Measurements from ENCODE around the gene RAP1GAP.

RAP1GAP gene

DNA sequence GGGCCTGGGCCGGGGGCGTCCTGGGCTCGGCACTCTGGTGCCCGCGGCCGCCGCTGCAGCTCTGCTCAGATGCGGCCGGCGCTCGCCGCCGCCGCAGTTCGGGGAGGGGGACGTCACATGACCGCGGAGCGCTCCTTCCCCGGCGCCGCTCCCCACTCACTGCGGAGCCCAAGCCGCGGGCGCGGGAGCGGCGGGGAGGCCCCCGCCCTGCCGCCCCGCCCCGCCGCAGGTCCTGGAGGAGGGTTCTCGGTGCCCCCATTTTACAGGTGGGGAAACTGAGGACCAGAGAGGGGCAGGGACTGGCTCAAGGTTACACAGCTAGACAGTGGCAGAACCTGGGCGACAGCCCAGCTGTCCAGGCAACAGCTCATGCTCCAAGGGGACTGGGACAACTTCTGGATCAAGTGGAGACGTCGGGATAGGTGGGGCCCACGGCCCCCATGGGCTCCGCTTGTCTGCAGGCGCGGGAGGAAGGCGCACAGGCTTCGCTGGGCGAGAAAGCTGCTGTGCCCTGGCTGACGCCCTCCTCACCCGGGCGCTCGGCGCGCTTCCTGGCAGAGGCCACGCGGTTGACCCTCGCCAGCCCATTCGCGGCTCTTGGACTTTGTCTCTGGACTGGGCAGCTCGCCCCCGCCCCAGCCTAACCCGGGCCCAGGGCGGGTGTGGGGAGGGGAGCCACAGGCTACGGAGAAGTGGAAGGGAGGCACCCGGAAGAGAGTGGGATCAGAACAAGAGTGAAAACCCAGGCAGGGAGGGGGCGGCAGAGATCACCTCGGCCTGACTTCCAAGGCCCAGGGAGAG, at the start of gene RAP1GAP:
TSS of gene RAP1GAP (minus strand) at position 100 of the 801 bp plus-strand sequence. CDS start 49,325 bp downstream, outside the sequence.
- DNase-seq, result peak; percentile 40

DNA sequence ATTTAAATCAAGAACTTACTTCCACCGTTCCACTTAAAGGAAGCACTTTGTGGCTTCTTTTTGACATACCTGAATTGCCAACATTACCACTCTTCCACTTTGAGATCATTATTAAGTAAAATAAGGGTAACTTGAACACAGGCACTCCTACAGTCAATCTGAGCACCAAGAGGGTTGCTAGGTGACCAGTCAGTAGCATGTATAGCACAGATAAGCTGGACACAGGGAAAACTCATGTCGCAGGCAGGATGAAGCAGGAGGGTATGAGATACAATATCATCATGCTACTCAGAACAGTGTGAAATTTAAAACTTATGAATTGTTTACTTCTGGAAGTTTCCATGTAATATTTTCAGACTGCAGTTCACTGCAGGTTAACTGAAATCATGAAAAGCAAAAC, 47.0 kb upstream of the RAP1GAP start:
- DNase-seq, result no peak

DNA sequence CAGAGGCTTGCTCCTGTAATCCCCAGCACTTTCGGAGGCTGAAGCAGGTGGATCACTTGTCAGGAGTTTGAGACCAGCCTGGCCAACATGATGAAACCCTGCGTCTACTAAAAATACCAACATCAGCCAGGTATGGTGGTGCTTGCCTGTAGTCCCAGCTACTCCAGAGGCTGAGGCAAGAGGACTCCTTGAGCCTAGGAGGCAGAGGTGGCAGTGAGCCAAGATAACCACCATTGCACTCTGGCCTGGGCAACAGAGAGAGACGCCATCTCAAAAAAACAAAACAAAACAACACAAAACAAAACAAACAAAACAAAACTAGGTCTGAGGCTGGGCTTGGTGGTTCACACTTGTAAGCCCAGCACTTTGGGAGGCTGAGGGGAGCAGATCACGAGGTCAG, 38.7 kb upstream of the RAP1GAP start:
- DNase-seq, result no peak

DNA sequence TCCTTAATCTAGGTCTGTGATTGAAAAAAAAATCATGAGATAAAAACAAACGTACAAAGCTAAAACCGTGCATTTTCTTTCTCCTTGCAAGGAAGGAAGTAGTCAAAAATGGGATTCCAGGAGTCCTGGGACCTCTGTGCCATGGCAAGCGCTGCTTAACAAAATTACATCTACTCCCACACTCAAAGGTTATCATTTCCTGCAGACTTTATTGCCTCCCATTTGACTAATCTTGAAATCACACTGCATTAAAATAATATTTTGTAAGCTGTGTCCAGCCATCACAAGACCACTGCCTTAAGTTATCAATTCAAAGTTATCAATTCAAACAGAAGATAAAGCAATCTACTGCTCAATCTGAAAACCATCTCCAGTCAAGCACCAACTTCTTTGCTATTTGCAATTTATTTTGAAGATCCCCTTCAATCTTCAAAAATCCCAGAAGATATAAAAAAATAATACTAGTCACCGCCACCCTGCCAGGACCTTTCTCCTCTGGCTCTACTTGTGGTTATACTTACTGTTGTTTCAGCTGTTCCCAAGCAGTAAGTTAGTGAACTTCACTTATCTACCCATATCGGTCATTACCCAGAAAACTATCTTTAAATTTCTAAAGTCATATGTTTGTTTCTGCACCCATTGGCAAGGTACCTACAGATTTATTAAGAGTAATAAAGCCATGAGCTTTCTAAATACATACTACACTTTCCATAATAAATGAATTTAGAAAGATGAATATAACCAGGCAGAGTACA, 38.1 kb upstream of the RAP1GAP start:
- DNase-seq, result no peak

DNA sequence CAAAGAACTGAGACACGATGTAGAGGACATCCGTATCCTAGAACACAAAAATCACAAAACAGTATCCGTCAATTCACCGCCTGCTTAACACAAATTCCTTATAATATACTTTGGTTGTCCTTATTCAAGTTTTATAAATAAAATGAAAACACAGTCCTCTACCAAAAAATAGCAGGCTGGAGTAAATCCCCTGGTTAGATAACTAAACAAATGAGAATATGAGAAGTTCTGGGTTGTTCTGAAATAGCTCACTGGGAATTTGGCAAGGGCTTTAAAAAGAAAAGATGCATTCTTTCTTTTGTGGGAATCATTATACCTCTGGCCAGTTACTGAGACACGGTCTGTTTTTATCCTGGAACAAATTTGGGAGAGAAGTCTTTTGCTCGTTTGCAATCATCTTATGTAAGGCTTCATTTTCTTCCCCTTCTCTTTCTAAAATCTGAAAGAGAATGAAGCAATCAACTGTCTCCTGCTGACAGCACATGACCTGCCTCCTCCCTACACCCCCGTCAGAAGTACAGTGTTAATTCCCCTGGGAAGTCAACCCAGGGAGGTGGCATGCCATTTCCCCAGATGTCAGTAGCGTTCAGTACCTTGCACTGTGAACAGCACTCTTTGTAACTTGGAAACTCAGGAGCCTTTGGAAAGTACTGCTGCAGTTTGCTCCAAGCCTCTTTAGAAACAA, 37.1 kb upstream of the RAP1GAP start:
- no peak for DNase-seq

DNA sequence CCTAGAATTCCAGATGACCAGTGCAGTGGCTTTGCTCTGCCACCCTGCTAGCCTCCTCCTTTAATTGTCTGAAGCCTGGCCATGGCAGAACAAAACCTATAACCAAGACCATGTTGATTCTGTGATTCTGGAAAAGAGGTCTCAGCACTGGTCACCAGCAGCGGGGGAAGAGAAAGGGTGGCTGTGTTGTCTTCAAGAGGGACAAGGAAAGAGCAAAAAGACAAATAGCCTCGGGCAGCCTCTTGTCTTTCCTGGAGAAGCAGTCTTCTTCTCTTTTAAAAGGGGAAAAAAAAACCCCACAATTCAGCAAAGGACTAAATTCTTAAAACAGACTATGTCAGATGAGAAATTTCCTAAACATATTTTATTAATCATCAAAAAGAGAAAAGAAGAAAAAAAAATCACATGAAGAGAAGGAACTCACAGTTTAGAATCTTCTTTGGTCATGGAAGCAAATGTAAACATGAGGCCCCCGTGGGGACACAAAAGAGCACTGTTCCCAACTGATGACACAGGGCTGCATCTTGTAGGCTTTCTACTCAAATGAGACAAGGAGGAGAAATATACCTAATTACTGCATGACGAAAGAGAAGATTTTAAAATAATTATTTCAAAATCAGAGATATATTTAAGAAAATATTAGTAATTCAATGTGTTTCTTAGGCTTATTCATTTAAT, 36.3 kb upstream of the RAP1GAP start:
- no peak for DNase-seq

DNA sequence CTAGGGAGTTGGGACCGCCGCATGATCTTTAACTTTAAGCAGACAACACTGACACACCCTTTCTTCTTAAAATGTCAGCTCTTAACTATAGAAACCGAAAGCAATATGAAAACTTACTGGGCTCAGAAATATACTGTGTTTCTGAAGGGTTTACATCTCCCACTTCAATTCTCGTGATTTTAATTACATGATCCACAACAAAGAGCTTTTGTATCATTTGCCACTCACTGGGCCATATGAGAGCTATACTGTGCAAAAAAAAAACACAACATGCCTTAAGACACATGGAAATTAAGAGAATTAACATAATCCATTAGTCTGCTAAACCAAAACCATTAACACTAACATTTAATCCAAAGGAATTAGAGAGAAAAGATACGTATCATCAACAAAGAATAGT, 35.0 kb upstream of the RAP1GAP start:
- DNase-seq, result no peak

DNA sequence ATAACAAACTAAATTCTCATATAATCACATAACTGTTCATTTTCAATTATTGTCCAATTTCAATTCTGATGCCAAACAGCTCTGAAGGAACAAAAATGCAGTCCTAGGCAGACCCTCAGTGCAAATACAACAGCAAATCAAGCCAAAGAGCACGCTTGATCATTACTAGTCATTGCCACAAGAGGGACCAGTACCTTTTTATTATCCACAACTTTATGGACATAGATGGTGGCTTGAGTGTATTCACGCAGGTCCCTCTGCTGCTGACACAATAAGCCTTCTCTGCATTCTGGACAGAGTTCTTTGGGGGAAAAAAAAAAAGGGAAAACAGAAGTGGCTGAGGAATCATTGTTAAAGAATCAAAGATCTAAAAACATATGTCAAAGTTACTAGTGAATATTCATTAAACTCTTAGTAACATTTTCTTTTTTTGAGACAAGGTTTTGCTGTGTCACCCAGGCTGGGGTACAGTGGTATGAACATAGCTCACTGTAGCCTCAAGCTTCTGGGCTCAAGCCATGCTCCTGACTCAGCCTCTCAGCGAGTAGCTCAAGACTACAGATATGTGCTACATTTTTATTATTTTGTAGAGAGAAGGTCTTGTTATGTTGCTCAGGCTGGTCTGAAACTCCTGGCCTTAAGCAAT, 34.3 kb upstream of the RAP1GAP start:
- DNase-seq, result no peak

DNA sequence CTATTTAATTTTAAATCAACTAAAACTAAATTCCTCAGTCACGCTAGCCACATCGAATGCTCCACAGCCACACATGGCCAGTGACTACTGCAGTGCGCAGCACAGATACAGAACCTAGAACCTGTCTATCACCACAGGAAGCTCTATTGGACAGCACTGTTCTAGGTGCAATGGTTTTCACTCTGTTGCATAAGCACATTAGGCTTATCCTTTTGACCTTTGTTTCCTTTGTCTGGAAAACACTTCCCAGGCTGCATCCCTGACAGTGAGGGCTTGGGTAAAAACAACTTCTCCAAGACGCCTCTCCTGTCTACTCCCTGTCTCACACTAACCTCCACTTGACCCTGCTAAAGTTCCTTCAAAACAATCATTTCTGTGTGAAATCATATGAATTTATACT, 33.6 kb upstream of the RAP1GAP start:
- no peak for DNase-seq

DNA sequence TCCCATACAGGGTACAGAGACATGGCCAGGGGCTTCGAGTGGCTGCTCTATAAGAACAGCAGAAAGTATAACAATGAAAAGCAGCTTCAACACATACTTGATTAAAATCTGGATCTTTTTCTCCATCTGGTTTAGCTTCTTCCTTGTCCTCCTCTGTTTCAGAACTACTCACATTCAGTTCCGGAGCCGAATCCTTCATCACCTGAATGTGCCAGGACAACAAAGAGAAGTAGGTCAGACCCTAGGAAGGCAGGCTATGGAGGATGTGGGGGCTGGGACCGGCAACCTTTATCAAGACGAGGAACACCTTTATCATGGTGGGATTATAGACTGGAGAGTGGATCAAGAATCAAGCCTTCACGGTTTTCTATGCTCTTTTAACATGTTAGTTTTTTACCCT, 32.2 kb upstream of the RAP1GAP start:
- DNase-seq, result no peak

DNA sequence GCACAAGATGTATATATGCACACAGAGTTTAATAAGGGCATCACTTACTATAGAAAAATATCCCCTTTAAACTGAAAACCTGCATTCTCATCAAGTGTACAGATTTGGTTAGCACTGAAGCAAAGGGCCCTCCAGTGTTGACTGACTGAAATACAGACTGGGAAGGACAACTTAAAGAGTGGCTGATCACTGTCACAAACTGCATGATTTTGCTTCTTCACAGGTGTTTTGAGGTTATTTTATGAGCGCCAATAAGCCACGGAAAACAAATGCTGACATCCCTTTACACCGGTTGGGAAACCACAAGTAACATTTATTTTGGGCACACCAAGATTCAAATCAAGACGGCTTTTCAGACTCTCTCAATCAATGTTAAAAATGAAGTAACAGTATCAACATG, 30.9 kb upstream of the RAP1GAP start:
- no peak for DNase-seq

DNA sequence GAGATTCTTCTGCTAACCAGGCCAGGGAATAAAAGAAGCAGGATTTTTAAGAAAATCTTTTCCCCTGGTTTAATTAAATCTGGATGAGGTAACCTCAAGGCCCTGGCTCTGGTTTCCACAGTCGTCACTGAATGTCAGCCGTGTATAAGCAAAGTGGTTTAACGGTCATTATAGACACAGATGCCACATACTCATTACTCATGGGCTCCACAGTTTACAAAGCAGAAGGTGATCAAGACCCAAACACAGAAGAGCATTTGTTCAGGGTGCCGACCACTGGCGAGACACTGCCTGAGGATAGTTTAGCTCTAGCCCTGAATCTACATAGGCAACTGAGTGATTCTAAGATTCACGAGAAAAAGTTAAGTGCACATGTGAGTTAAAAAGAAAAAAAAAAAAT, 27.8 kb upstream of the RAP1GAP start:
- no peak for DNase-seq

DNA sequence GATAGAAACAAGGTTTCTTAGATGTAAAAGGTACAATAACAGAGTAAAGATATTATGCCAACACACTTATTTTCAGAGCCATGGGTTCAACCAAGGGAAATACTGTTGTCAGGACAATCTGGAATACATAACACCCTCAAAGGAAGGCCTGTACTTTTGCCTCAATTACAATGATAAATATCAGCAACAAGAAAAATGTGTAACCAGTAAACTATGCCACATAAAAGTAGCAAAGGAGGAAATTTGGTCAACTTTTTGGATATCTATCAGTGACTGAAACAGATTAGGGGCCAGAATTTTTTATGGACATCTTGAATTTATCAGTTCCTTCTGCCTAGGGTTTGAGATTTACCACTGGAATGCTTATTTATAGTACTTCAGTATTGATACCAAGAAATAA, 24.6 kb upstream of the RAP1GAP start:
- no peak for DNase-seq

DNA sequence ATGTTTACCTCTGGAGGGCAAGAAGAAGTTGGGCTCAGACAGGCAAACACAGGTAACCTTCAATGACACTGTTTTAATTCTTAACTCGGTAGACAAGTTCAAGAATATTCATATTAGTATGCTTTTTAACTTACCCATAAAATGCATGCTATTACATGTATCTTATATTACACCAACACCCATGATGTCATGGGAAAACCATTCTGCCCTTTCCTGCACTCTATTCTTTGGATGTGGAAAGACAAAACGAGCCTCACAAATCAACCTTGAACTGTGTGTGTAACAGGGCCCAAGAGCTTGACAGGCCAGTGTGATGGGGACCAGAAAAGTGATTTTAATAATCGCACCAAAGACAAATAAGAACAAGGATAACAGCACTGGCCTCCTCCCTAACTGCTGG, 22.6 kb upstream of the RAP1GAP start:
- DNase-seq, result no peak

DNA sequence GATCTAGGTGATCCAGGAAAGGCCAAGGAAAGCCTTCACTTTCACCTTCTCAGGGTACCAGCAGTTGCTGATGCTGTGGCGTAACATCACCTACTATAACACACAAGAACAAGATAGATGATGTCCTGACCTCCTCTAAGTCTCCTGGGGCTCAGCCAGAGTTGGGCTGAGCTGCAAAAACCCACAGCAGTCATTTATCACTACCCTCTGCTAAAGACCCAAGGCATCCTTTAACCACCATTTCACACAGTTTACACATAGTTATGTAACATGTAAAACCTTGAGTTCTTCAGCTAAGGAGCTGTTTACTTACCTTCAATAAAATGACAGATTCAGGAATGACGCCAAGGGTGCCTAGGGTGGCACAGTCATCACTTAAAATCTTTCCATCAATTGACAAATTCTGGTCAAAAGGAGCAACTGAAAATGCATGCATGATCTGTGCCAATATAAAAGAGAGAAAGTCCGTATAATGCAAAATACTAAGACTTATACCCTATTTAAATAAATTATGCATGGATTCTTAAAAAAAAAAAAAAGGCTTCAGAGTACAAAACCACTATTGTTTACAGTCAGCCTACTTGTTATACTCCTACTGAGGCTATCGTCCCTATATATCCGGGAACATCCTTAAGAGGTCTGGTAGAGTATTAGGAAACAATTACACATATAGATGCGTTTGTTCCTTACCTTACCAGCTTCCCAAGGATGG, 20.7 kb upstream of the RAP1GAP start:
- no peak for DNase-seq

DNA sequence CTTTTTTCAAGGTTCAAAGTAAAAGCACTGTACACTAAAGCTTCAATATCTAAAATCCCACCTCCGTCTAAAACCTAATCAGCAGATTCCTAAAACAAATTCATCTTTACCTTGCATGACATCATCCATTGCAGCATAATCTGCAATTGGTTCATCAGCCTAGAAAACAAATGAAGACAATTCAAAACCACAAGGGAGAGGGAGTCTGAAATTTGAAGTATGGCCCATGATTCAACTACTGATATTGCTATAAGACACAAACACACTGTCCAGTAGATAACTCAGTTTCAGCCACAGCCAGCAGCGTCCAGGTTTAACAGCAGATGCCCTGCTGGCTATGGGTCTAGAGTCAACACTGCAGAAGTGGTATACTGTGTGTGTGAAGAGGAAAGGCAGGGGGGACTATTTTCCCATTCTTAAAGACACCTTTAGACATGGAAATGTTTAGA, 17.9 kb upstream of the RAP1GAP start:
- no peak for DNase-seq

DNA sequence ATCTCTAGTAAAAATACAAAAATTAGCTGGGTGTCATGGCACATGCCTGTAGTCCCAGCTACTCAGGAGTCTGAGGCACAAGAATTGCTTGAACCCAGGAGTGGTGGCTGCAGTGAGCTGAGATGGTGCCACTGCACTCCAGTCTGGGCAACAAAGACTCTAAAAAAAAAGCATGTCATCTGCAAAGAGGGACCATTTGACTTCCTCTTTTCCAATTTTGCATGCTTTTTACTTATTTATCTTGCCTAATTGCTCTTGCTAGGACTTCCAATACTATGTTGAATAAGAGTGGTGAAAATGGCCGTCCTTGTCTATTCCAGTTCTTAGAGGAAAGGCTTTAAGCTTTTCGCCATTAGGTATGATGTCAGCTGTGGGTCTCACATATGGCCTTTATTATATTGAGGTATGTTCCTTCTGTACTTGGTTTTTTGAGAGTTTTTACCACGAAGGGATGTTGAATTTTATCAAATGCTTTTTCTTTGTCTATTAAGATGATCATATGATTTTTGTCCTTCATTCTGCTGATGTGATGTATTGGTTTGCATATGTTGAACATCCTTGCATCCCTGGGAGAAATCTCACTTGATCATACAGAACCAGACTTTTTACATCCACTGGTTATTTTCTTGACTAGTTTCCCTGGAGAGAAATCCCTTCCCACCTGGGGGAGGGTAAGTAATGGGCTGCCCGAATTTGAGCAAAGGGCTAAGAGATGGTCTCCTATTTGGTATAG, 17.0 kb upstream of the RAP1GAP start:
- DNase-seq, result no peak

DNA sequence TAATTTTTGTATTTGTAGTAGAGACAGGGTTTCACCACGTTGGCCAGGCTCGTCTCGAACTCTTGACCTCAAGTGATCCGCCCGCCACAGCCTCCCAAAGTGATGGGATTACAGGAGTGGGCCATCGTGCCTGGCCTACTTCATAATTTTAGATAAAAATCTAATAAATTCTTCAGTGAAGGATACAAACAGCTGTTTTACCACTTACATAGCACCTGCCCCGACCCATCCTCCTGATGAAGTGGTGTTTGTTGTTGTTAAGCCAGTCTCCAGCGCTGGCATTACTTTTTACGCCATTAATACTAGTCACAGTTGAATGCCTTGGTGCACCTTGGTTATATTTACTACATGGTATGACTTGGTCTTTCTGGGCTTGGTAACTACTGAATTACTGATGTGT, 12.3 kb upstream of the RAP1GAP start:
- no peak for DNase-seq

DNA sequence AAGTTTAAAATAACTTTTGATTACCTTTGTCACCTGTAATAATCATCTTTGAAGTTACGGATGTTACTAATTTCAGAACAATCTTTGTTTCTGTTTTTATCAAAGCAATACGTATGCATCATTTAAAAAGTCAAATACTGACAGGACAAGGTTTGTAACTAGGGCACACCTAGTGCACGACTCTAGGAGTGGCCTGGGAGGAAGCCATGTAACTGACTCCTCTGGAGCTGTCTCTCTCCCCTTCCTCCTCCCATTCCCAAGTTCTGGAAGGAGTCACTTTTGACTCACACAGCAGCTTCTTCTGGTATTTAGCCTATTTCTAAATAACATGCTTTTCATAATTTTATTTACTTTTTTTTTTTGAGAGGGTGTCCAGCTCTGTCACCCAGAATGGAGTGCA, 11.8 kb upstream of the RAP1GAP start:
- no peak for DNase-seq

DNA sequence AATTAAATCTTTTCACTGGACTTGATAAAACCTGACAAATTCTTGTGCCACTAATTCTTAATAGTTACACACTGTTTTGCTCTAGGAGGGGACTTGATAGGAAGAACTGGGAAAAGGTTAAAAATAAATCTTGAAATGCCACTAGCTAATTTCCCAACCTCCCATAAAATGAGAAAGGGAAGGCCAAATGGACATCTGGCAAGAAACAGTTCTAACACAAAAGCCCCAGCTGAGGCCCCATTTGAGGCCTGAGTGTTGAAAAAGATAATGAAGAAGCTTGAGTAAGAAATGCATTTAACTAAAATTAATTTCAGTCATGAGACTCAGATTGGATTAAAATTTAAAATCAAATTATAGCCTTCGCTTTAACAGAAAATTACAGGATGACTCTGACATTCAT, 11.2 kb upstream of the RAP1GAP start:
- no peak for DNase-seq

DNA sequence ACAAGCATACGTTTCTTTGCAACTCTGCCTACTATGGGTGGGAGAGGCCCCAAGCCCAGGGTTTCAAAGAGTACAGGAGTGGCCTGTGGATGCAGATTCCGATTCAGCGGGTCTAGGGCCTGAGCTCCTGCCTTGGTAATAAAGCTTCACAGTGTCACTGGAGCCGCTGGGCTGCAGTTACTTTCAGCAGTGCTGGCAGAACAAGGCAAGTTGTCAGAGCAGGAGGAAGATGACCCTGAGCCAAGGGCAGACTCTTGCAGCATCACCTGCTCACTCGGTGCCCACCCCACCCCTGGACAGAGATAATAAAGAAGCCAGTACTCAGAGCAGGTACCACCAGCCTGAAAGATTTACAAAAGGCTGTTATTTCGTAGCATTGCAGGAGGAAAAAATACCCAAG, 8.0 kb upstream of the RAP1GAP start:
- no peak for DNase-seq

Measured in right hindlimb (tissue), 1 donor.